HEK293 (cell line): Measurements from ENCODE around the gene COX6A1.

Experiments used
- AEBP2 ChIP-seq: fragments of 450-650 bp; formaldehyde crosslinking; IDR thresholded peaks from 2 replicates; pipeline ENCODE4 v1.5.1; 2016; ENCODE audit warnings: missing biosample characterization, missing genetic modification characterization, borderline replicate concordance
- KLF10 ChIP-seq: fragments of 450-650 bp; IDR thresholded peaks from 2 replicates; pipeline ENCODE4 v1.5.1; 2018; ENCODE audit warnings: missing biosample characterization, mild to moderate bottlenecking, missing genetic modification characterization
- RBAK ChIP-seq: fragments of 450-650 bp; formaldehyde crosslinking; IDR thresholded peaks from 2 replicates; pipeline ENCODE4 v1.5.1; 2016; ENCODE audit warnings: missing biosample characterization, missing genetic modification characterization
- SCRT1 ChIP-seq: fragments of 450-650 bp; formaldehyde crosslinking; IDR thresholded peaks from 2 replicates; pipeline ENCODE4 v1.5.1; 2016; ENCODE audit warnings: missing biosample characterization, missing genetic modification characterization, borderline replicate concordance
- SETDB1 ChIP-seq: IDR thresholded peaks from one replicate; pipeline ENCODE4 v1.6.1; 2017; ENCODE audit warnings: mild to moderate bottlenecking, low read length, moderate library complexity, mixed read lengths; ENCODE audit not compliant: insufficient read length
- TRIM28 ChIP-seq: IDR thresholded peaks from 2 replicates; pipeline ENCODE4 v1.6.1; 2011; ENCODE audit warnings: low read length, control low read depth, borderline replicate concordance
- TSHZ1 ChIP-seq: fragments of 450-650 bp; formaldehyde crosslinking; IDR thresholded peaks from 2 replicates; pipeline ENCODE4 v1.5.1; 2016; ENCODE audit warnings: missing biosample characterization, missing genetic modification characterization, borderline replicate concordance
- ZBTB1 ChIP-seq: fragments of 450-650 bp; formaldehyde crosslinking; IDR thresholded peaks from 2 replicates; pipeline ENCODE4 v1.5.1; 2016; ENCODE audit warnings: missing biosample characterization, missing genetic modification characterization
- ZBTB20 ChIP-seq: fragments of 450-650 bp; formaldehyde crosslinking; IDR thresholded peaks from 2 replicates; pipeline ENCODE4 v1.5.1; 2016; ENCODE audit warnings: missing biosample characterization, missing genetic modification characterization
- ZBTB48 ChIP-seq: fragments of 450-650 bp; formaldehyde crosslinking; IDR thresholded peaks from 2 replicates; pipeline ENCODE4 v1.5.1; 2016; ENCODE audit warnings: missing biosample characterization, missing genetic modification characterization
- ZBTB6 ChIP-seq: fragments of 450-650 bp; formaldehyde crosslinking; IDR thresholded peaks from 2 replicates; pipeline ENCODE4 v1.5.1; 2017; ENCODE audit warnings: missing biosample characterization, missing genetic modification characterization
- ZFP41 ChIP-seq: fragments of 450-650 bp; formaldehyde crosslinking; IDR thresholded peaks from 2 replicates; pipeline ENCODE4 v1.5.1; 2016; ENCODE audit warnings: missing biosample characterization, missing genetic modification characterization, borderline replicate concordance
- ZNF211 ChIP-seq: fragments of 450-650 bp; formaldehyde crosslinking; IDR thresholded peaks from 2 replicates; pipeline ENCODE4 v1.5.1; 2016; ENCODE audit warnings: low read depth, missing biosample characterization, missing genetic modification characterization
- ZNF239 ChIP-seq: fragments of 450-650 bp; formaldehyde crosslinking; IDR thresholded peaks from 2 replicates; pipeline ENCODE4 v1.5.1; 2016; ENCODE audit warnings: missing biosample characterization, missing genetic modification characterization
- ZNF302 ChIP-seq: fragments of 450-650 bp; formaldehyde crosslinking; IDR thresholded peaks from 2 replicates; pipeline ENCODE4 v1.5.1; 2016; ENCODE audit warnings: missing biosample characterization, missing genetic modification characterization, low read depth
- ZNF366 ChIP-seq: fragments of 450-650 bp; formaldehyde crosslinking; conservative IDR thresholded peaks from 2 replicates; pipeline ENCODE4 v1.5.1; 2016; ENCODE audit warnings: missing biosample characterization, missing genetic modification characterization
- ZNF391 ChIP-seq: fragments of 450-650 bp; formaldehyde crosslinking; IDR thresholded peaks from 2 replicates; pipeline ENCODE4 v1.5.1; 2016; ENCODE audit warnings: low read depth, missing biosample characterization, missing genetic modification characterization, borderline replicate concordance
- ZNF394 ChIP-seq: fragments of 450-650 bp; formaldehyde crosslinking; IDR thresholded peaks from 2 replicates; pipeline ENCODE4 v1.5.1; 2016; ENCODE audit warnings: missing biosample characterization, missing genetic modification characterization, mild to moderate bottlenecking, moderate library complexity, borderline replicate concordance
- ZNF426 ChIP-seq: fragments of 450-650 bp; formaldehyde crosslinking; IDR thresholded peaks from 2 replicates; pipeline ENCODE4 v1.5.1; 2017; ENCODE audit warnings: missing biosample characterization, missing genetic modification characterization, mild to moderate bottlenecking, inconsistent platforms, moderate library complexity
- ZNF48 ChIP-seq: fragments of 450-650 bp; formaldehyde crosslinking; IDR thresholded peaks from 2 replicates; pipeline ENCODE4 v1.5.1; 2016; ENCODE audit warnings: missing biosample characterization, missing genetic modification characterization
- ZNF501 ChIP-seq: fragments of 450-650 bp; formaldehyde crosslinking; IDR thresholded peaks from 2 replicates; pipeline ENCODE4 v1.5.1; 2016; ENCODE audit warnings: missing biosample characterization, missing genetic modification characterization
- ZNF580 ChIP-seq: fragments of 450-650 bp; formaldehyde crosslinking; IDR thresholded peaks from 2 replicates; pipeline ENCODE4 v1.5.1; 2016; ENCODE audit warnings: missing biosample characterization, missing genetic modification characterization
- ZNF585B ChIP-seq: fragments of 450-650 bp; formaldehyde crosslinking; IDR thresholded peaks from 2 replicates; pipeline ENCODE4 v1.5.1; 2016; ENCODE audit warnings: missing biosample characterization, missing genetic modification characterization
- ZNF610 ChIP-seq: fragments of 450-650 bp; formaldehyde crosslinking; IDR thresholded peaks from 2 replicates; pipeline ENCODE4 v1.5.1; 2016; ENCODE audit warnings: missing biosample characterization, missing genetic modification characterization, borderline replicate concordance
- ZNF624 ChIP-seq: fragments of 450-650 bp; formaldehyde crosslinking; IDR thresholded peaks from 2 replicates; pipeline ENCODE4 v1.5.1; 2017; ENCODE audit warnings: missing biosample characterization, missing genetic modification characterization
- ZNF658 ChIP-seq: fragments of 450-650 bp; formaldehyde crosslinking; IDR thresholded peaks from 2 replicates; pipeline ENCODE4; 2016; ENCODE audit warnings: missing biosample characterization, missing genetic modification characterization
- ZNF660 ChIP-seq: fragments of 450-650 bp; IDR thresholded peaks from 2 replicates; pipeline ENCODE4 v1.5.1; 2018; ENCODE audit warnings: missing biosample characterization, mild to moderate bottlenecking, missing genetic modification characterization
- ZNF670 ChIP-seq: fragments of 450-650 bp; formaldehyde crosslinking; IDR thresholded peaks from 2 replicates; pipeline ENCODE4 v1.5.1; 2016; ENCODE audit warnings: missing biosample characterization, missing genetic modification characterization, low read depth
- ZNF692 ChIP-seq: fragments of 450-650 bp; formaldehyde crosslinking; IDR thresholded peaks from 2 replicates; pipeline ENCODE4 v1.5.1; 2016; ENCODE audit warnings: missing biosample characterization, missing genetic modification characterization
- ZNF704 ChIP-seq: fragments of 450-650 bp; formaldehyde crosslinking; IDR thresholded peaks from 2 replicates; pipeline ENCODE4 v1.5.1; 2016; ENCODE audit warnings: missing biosample characterization, missing genetic modification characterization
- ZNF777 ChIP-seq: fragments of 450-650 bp; formaldehyde crosslinking; IDR thresholded peaks from 2 replicates; pipeline ENCODE4 v1.5.1; 2017; ENCODE audit warnings: missing biosample characterization, missing genetic modification characterization, borderline replicate concordance
- ZNF843 ChIP-seq: fragments of 450-650 bp; formaldehyde crosslinking; IDR thresholded peaks from 2 replicates; pipeline ENCODE4 v1.5.1; 2016; ENCODE audit warnings: missing biosample characterization, missing genetic modification characterization
- ZSCAN23 ChIP-seq: fragments of 450-650 bp; formaldehyde crosslinking; IDR thresholded peaks from 2 replicates; pipeline ENCODE4 v1.5.1; 2016; ENCODE audit warnings: missing biosample characterization, missing genetic modification characterization
- ZSCAN30 ChIP-seq: fragments of 450-650 bp; IDR thresholded peaks from 2 replicates; pipeline ENCODE4 v1.5.1; 2018; ENCODE audit warnings: missing biosample characterization, mild to moderate bottlenecking, missing genetic modification characterization, moderate library complexity

The COX6A1 gene

GRCh38 chr12:120489018-120489417, 51.1 kb downstream of the COX6A1 start (continued):
- TF ChIP-seq ZNF658 (tag by site-specific recombination) (no peak), ZNF211 (tag by site-specific recombination) (no peak), ZBTB1 (no peak), TRIM28 (no peak), ZNF692 (tag by site-specific recombination) (0 out of 2 replicates have a peak, but pooled peaks have one; percentile 32), ZNF704 (tag by site-specific recombination) (no peak), ZNF624 (tag by site-specific recombination) (no peak), ZNF843 (tag by site-specific recombination) (no peak), ZNF670 (tag by site-specific recombination) (no peak), RBAK (tag by site-specific recombination) (no peak), ZSCAN30 (tag by site-specific recombination) (no peak), ZNF302 (tag by site-specific recombination) (no peak), ZNF610 (no peak), ZBTB48 (tag by site-specific recombination) (no peak), ZNF660 (tag by site-specific recombination) (peak; percentile 92), SETDB1 (no peak), ZBTB20 (no peak), ZNF501 (tag by site-specific recombination) (no peak), ZNF48 (no peak), ZNF426 (tag by site-specific recombination) (no peak), AEBP2 (tag by site-specific recombination) (no peak), ZNF239 (tag by site-specific recombination) (no peak), ZNF394 (tag by site-specific recombination) (no peak), ZNF580 (tag by site-specific recombination) (no peak), TSHZ1 (tag by site-specific recombination) (peak; percentile 73; the same call in 1 of the 2 replicates), ZNF777 (tag by site-specific recombination) (no peak), ZBTB6 (tag by site-specific recombination) (peak; percentile 61; the same call in 1 of the 2 replicates), ZFP41 (no peak), KLF10 (tag by site-specific recombination) (peak; percentile 22; the same call in 1 of the 2 replicates), ZSCAN23 (tag by site-specific recombination) (no peak), ZNF585B (tag by site-specific recombination) (no peak), SCRT1 (tag by site-specific recombination) (no peak), ZNF391 (tag by site-specific recombination) (no peak), ZNF366 (tag by site-specific recombination) (peak; percentile 67)
